ENCODE data around the gene GAS2L1.

GAS2L1 gene

DNA sequence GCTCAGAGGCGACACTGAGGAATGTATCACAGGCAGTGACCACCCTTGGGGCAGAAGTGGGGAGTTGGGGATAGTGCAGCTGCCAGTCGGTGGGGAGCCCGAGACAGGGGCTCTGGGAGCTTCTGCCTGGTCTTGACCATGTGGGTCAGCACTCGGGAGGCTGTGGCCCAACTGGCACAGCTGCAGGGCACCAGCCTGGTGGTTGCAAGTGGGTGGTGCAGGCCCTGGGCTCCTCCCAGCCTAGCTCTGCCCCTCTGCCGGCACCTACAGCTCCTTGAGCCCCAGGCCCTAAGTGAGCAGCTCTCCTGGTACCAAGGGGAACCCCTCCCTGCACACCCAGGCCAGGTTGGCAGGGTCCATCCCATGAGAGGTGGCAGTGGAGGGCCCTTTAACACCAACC lies 21.6 kb downstream of the GAS2L1 start:
- Histone ChIP-seq H3K9me3 (no peaks in the 10 kb centered on the region), H3K36me3 (peaks cover 77% of the 10 kb centered on the region), H3K4me3 (ENCODE audit: low read depth in 1 of 2, low read length in 1 of 2) (no peak overlapping the region), H3K27me3 (no peaks in the 10 kb centered on the region), H3K4me1 (ENCODE audit: control insufficient read depth in 1 of 2, insufficient read depth in 1 of 2, low read depth in 1 of 2, low read length in 1 of 2) (no peaks in the 10 kb centered on the region), H3K27ac (no peak overlapping the region)
- TF ChIP-seq, protein P1, sequence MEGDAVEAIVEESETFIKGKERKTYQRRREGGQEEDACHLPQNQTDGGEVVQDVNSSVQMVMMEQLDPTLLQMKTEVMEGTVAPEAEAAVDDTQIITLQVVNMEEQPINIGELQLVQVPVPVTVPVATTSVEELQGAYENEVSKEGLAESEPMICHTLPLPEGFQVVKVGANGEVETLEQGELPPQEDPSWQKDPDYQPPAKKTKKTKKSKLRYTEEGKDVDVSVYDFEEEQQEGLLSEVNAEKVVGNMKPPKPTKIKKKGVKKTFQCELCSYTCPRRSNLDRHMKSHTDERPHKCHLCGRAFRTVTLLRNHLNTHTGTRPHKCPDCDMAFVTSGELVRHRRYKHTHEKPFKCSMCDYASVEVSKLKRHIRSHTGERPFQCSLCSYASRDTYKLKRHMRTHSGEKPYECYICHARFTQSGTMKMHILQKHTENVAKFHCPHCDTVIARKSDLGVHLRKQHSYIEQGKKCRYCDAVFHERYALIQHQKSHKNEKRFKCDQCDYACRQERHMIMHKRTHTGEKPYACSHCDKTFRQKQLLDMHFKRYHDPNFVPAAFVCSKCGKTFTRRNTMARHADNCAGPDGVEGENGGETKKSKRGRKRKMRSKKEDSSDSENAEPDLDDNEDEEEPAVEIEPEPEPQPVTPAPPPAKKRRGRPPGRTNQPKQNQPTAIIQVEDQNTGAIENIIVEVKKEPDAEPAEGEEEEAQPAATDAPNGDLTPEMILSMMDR (IDR thresholded peaks at IDR 0.05): no peak

DNA sequence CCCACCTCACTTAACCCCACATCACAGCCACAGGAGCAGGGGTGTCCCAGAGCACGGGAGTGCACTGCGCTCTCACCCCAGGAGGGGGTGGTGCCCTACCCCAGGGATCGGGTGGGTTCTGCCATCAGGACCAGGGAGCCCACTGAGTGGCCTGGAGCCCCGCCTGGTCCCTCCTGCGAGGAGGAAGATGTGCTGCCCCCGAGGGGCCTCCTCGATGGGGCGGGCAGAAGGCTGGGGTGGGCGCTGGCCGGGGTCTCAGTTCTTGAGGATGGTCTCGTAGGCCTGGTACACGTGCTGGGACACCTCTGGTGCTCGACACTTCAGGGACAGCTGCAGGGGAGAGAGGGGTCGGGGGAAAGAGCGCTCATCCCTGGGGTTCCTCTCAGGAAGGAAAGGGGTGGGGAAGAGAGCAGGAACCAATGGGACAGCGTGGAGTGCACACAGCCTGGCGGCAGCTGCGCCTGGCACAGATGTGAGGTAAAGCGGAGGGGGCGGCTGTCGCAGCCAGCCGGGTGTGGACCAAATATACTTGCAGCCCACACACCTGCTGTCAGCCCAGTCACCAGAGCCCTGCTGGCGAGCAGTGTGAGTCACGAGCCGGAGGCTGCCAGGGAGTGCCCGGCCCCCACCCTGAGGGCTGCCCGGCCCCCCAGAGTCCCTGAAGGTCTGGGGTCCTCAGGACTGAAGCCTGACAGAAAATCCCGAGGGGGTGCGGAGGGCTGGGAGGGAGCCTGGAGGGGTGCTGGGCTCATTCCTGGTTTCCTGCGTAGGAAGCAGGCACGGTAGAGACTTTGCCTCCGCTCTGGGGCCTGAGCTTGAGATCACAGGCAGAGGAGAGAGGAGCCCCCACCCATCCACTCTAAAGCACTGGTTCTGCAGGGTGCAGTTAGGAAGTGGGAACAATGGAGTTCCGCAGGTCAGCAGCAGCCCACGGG lies 22.4 kb downstream of the GAS2L1 start:
- no peaks in the 10 kb centered on the region for H3K27me3 ChIP-seq
- no peaks in the 10 kb centered on the region for H3K9me3 ChIP-seq
- no peaks in the 10 kb centered on the region for H3K4me1 ChIP-seq (ENCODE audit: control insufficient read depth in 1 of 2, insufficient read depth in 1 of 2, low read depth in 1 of 2, low read length in 1 of 2)
- TF ChIP-seq, protein P1 (IDR thresholded peaks at IDR 0.05): no peak
- peaks cover 85% of the 10 kb centered on the region for H3K36me3 ChIP-seq
- H3K27ac ChIP-seq: no peak overlapping the region
- no peak overlapping the region for H3K4me3 ChIP-seq (ENCODE audit: low read depth in 1 of 2, low read length in 1 of 2)

DNA sequence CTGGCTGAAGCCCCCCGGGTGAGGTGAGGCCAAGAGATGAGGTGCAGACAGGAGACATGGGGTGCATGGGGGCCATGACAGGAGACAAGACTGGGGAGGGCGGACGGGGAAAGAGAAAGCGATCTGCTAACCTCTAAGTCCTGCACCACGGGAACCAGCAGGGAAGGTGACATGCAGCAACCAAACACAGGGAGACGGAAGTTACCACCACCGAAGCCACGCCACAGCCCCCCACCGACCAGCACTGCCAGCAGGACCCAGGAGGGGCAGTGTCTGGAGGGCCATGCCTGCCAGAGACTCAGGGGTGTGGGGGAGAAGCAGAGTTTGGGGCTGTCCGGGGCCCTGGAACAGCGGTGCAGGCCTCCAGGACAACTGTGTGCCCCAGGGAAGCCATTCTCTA lies 23.1 kb downstream of the GAS2L1 start:
- H3K36me3 ChIP-seq: peaks cover 92% of the 10 kb centered on the region
- H3K4me3 ChIP-seq (ENCODE audit: low read depth in 1 of 2, low read length in 1 of 2): no peak overlapping the region
- no peaks in the 10 kb centered on the region for H3K4me1 ChIP-seq (ENCODE audit: control insufficient read depth in 1 of 2, insufficient read depth in 1 of 2, low read depth in 1 of 2, low read length in 1 of 2)
- TF ChIP-seq, protein P1 (IDR thresholded peaks at IDR 0.05): no peak
- H3K27me3 ChIP-seq: no peaks in the 10 kb centered on the region
- no peak overlapping the region for H3K27ac ChIP-seq
- no peaks in the 10 kb centered on the region for H3K9me3 ChIP-seq

DNA sequence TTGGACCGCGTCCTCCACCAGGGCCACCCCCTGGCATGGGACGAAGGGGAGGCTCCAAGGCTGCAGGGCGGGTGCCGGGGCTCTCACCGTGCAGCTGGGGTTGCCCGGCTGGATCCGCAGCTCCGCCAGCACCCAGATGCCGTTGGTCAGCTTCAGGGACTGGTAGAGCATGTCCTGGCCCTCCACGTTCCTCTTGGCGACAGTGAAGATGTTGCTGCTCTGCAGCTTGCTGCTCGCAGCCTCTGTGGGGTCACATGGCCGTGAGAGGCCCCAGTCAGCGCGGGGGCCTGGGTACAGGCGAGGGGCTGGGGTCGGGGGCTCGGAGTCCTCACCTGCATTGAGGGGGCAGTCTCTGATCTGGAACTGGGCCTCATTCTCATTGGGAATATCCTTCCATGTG lies 23.8 kb downstream of the GAS2L1 start:
- no peaks in the 10 kb centered on the region for H3K27me3 ChIP-seq
- H3K36me3 ChIP-seq: peaks cover 100% of the 10 kb centered on the region
- no peak overlapping the region for H3K4me3 ChIP-seq (ENCODE audit: low read depth in 1 of 2, low read length in 1 of 2)
- H3K27ac ChIP-seq: no peak overlapping the region
- H3K4me1 ChIP-seq (ENCODE audit: control insufficient read depth in 1 of 2, insufficient read depth in 1 of 2, low read depth in 1 of 2, low read length in 1 of 2): no peaks in the 10 kb centered on the region
- TF ChIP-seq, protein P1 (IDR thresholded peaks at IDR 0.05): no peak
- no peaks in the 10 kb centered on the region for H3K9me3 ChIP-seq

DNA sequence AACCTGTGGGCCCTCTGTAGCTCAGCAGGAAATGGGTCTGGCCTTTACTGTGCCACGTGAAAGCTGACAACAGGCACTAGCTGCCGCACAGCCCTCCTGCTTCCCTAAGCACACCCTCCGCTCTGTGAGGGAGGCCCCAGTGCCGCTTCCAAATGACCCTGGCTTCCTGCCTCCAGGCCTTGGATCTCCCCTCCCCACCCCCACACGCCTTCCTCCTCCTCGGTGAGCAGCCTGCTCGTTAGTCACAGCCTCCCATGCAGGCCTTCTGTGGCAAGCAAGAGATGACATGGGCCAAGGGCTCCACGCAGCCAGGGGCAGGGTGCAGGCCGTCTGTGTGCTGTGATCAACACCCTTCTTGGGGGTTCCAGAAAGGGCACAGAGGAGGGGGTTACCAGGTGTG lies 24.3 kb downstream of the GAS2L1 start:
- H3K4me1 ChIP-seq (ENCODE audit: control insufficient read depth in 1 of 2, insufficient read depth in 1 of 2, low read depth in 1 of 2, low read length in 1 of 2): no peaks in the 10 kb centered on the region
- no peak overlapping the region for H3K4me3 ChIP-seq (ENCODE audit: low read depth in 1 of 2, low read length in 1 of 2)
- no peaks in the 10 kb centered on the region for H3K9me3 ChIP-seq
- H3K36me3 ChIP-seq: peaks cover 100% of the 10 kb centered on the region
- TF ChIP-seq, protein P1 (IDR thresholded peaks at IDR 0.05): no peak
- no peaks in the 10 kb centered on the region for H3K27me3 ChIP-seq
- no peak overlapping the region for H3K27ac ChIP-seq
